Measurements from ENCODE around the gene RASGRP3.

RASGRP3 gene

GRCh38 chr2:33561872-33562271, 85.4 kb downstream of the RASGRP3 start:
- Histone ChIP-seq H3K27me3 (replicated peaks) (no peaks in the 10 kb centered on the region), H3K36me3 (replicated peaks) (no peaks in the 10 kb centered on the region), H3K27ac (no peak overlapping the region), H3K4me3 (ENCODE audit: low read depth, low read length) (no peak overlapping the region)
- no peak for TF ChIP-seq CTCF (IDR thresholded peaks at IDR 0.05; ENCODE audit: low read depth, low read length, missing control alignments)
- in situ Hi-C loops (cut with HindIII; ENCODE audit: low pct_ligation_motif_present, low sequenced_read_pairs) = no loop called here
- no peak for DNase-seq

- no peak overlapping the region for H3K27ac ChIP-seq
- no peak for DNase-seq
- no peaks in the 10 kb centered on the region for H3K27me3 ChIP-seq (replicated peaks)
- TF ChIP-seq CTCF (IDR thresholded peaks at IDR 0.05; ENCODE audit: low read depth, low read length, missing control alignments) = no peak
- no peaks in the 10 kb centered on the region for H3K36me3 ChIP-seq (replicated peaks)
- H3K4me3 ChIP-seq (ENCODE audit: low read depth, low read length) = no peak overlapping the region
- in situ Hi-C loops (cut with HindIII; ENCODE audit: low pct_ligation_motif_present, low sequenced_read_pairs) = no loop called here
Measured at GRCh38 chr2:33570681-33571080, 94.2 kb downstream of the RASGRP3 start.

GRCh38 chr2:33573657-33574056, 97.2 kb downstream of the RASGRP3 start:
- Histone ChIP-seq H3K4me3 (ENCODE audit: low read depth, low read length) (no peak overlapping the region), H3K27me3 (replicated peaks) (no peaks in the 10 kb centered on the region), H3K36me3 (replicated peaks) (no peaks in the 10 kb centered on the region), H3K27ac (no peak overlapping the region)
- DNase-seq = no peak
- in situ Hi-C loops (cut with HindIII; ENCODE audit: low pct_ligation_motif_present, low sequenced_read_pairs) = no loop called here
- TF ChIP-seq CTCF (IDR thresholded peaks at IDR 0.05; ENCODE audit: low read depth, low read length, missing control alignments) = no peak

GRCh38 chr2:33577084-33577483, 100.6 kb downstream of the RASGRP3 start:
- DNase-seq = no peak
- in situ Hi-C loops (cut with HindIII; ENCODE audit: low pct_ligation_motif_present, low sequenced_read_pairs) = no loop called here
- peaks cover 1% of the 10 kb centered on the region for H3K36me3 ChIP-seq (replicated peaks)
- H3K4me3 ChIP-seq (ENCODE audit: low read depth, low read length) = no peak overlapping the region
- H3K27me3 ChIP-seq (replicated peaks) = no peaks in the 10 kb centered on the region
- no peak overlapping the region for H3K27ac ChIP-seq
- no peak for TF ChIP-seq CTCF (IDR thresholded peaks at IDR 0.05; ENCODE audit: low read depth, low read length, missing control alignments)

GRCh38 chr2:33577668-33578067, 101.2 kb downstream of the RASGRP3 start:
- TF ChIP-seq CTCF (IDR thresholded peaks at IDR 0.05; ENCODE audit: low read depth, low read length, missing control alignments) = no peak
- no peak overlapping the region for H3K4me3 ChIP-seq (ENCODE audit: low read depth, low read length)
- no peak for DNase-seq
- no peaks in the 10 kb centered on the region for H3K27me3 ChIP-seq (replicated peaks)
- in situ Hi-C loops (cut with HindIII; ENCODE audit: low pct_ligation_motif_present, low sequenced_read_pairs) = no loop called here
- peaks cover 5% of the 10 kb centered on the region for H3K36me3 ChIP-seq (replicated peaks)
- no peak overlapping the region for H3K27ac ChIP-seq

- in situ Hi-C loops (cut with HindIII; ENCODE audit: low pct_ligation_motif_present, low sequenced_read_pairs) = no loop called here
Measured at GRCh38 chr2:33579227-33579626, 102.8 kb downstream of the RASGRP3 start.

More at GRCh38 chr2:33579227-33579626, 102.8 kb downstream of the RASGRP3 start:
- Histone ChIP-seq H3K36me3 (replicated peaks) (peaks cover 12% of the 10 kb centered on the region), H3K4me3 (ENCODE audit: low read depth, low read length) (no peak overlapping the region), H3K27ac (no peak overlapping the region), H3K27me3 (replicated peaks) (no peaks in the 10 kb centered on the region)
- TF ChIP-seq CTCF (IDR thresholded peaks at IDR 0.05; ENCODE audit: low read depth, low read length, missing control alignments) = no peak
- no peak for DNase-seq
